ENCODE results near the gene SGMS1.

GRCh38 chr10:50605951-50606270 is 17.8 kb downstream of the SGMS1 start:
- no peak for TF ChIP-seq CTCF (IDR thresholded peaks at IDR 0.05)
- TF ChIP-seq POLR2A (IDR thresholded peaks at IDR 0.05): no peak
- TF ChIP-seq POLR2AphosphoS5 (IDR thresholded peaks at IDR 0.05; ENCODE audit: insufficient read depth in 1 of 2, low read depth in 1 of 2): no peak

Measured in vagina (tissue), 2 donors.